Left renal pelvis (tissue), 4 donors: Measurements from ENCODE around the gene TBP. TPM values are rescaled to one million over a fixed set of nuclear protein-coding genes. Genes with fewer than 3 reads are reported as not detected.
"Not testable (repeated sequence)": the region's sequence is repeated elsewhere in the genome, so short reads cannot be mapped to it uniquely, and the experiment has no call there.

Experiments used
- DNase-seq, 4 donors: peaks; one replicate each; pipeline ENCODE4 v3.0.0-alpha.2; 2013; ENCODE audit warnings: low read depth in 4 of 4, low spot score in 3 of 4
- polyA plus RNA-seq, 4 donors: library from polyadenylated mRNA; unstranded; fragments of 120-200 nt; gene quantifications; one replicate each; pipeline ENCODE4 v1.2.1, GENCODE V29; 2013; ENCODE audit not compliant: insufficient read length in 4 of 4

The TBP gene
- polyA plus RNA-seq = 10 to 100 TPM; 20.8 to 27.4 (median 22.1) TPM

DNA sequence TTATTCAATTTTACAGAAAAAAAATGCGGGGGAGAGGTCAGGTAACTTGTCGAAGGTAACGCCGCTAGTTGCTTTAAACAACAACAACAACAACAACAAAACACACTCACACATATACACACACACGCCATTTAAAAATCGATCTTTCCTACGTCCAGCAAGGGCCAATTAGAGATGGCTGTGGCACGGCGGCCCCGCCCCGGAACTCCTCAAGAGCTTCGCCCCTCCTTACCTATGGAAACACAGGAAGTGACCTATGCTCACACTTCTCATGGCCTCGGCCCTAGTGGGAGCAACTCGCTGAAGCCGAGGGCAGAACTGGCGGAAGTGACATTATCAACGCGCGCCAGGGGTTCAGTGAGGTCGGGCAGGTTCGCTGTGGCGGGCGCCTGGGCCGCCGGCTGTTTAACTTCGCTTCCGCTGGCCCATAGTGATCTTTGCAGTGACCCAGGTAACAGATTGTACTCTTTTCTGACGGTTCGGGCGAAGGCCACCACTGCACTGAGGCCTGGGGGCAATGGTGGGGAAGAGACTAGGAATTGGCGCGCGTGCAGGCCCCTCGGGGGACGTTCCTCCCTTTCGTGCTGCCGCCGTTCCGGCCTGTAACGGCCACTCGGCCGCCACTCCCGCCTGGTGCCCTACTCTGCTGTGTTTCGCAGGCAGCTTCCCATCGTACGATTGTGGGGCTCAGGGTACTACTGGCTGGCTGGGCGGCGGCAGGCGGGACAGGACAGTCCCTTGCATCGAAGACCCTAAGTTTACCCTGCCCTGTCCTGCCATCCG, at the start of gene TBP:
Gene TBP (plus strand): TSS at position 357 of the 783 bp plus-strand sequence. CDS start 2,661 bp downstream, outside the sequence.
- peak; percentile 92 to 98 (median 96) for DNase-seq

DNA sequence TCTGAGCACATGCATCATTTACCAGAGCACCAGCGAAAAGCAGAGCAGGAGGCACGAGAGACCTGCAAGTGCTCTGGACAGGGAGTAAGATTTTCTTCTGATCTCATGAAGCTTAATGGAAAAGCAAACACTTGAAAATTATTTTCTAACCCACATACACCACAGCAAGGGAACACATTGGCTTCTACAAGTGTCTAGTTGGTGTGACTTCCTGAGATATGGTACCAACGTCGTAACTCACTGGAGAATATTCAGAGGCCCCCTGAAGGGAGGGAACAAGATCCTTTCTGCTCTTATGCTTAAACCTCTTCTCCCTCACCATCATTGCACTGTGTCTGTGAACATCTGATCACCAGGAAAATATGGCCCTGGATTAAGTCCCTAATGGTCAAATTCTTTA, 49.7 kb upstream of the TBP start:
- DNase-seq = no peak

DNA sequence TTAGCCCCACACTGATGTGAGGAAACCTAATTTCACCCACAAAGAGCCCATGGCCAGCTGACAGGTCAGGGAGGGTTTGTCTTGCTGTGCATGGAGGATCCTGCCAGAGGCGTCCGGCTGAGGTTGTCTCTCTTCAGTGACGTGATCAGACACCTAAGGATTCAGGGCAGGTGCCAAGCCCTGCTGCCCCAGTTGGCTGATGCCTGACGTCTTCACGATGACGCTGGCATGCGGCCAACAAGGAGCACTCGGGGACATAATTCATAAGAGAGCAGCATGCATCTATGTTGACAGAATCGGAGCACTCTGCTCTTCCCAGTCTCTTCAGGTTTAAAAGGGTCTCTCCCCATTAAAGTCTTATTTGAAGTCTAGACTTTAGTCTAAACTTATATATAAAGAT, 48.9 kb upstream of the TBP start:
- no peak for DNase-seq

- DNase-seq = no peak
These were observed 47.7 kb upstream of the TBP start for GRCh38 chr6:170506446-170506845.

DNA sequence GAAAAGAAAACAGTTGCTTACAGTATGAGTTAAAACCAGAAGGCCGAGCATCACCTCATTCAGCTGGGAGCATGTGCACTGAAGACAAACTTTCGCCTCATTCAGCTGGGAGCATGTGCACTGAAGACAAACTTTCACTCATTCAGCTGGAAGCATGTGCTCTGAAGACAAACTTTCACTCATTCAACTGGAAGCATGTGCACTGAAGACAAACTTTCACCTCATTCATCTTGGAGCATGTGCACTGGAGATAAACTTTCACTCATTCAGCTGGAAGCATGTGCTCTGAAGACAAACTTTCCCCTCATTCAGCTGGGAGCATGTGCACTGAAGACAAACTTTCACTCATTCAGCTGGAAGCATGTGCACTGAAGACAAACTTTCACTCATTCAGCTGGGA, 46.4 kb upstream of the TBP start:
- DNase-seq = not testable (repeated sequence)

GRCh38 chr6:170508275-170508674, 45.9 kb upstream of the TBP start:
- DNase-seq = not testable (repeated sequence)

GRCh38 chr6:170508892-170509722, 45.1 kb upstream of the TBP start:
- not testable (repeated sequence) for DNase-seq

- no peak for DNase-seq
These were observed 44.5 kb upstream of the TBP start for GRCh38 chr6:170509723-170510018.

DNA sequence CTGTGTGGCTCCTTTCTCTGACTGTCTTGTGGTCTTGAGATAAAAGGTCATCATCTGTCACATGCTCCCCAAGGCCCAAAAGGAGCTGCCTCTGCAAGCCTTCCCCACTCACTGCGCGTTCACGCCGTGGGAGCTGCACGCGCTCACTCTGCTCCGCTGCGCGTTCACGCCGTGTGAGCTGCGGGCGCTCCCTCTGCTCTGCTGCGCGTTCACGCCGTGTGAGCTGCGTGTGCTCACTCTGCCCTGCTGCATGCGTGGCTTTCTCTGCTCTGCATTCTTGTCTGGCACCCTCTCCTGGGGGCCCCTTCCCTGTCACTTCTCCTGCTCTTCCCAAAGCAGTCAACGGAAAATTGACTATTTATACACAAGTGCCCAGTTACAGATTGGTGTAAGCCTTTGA, 43.5 kb upstream of the TBP start:
- no peak for DNase-seq

DNA sequence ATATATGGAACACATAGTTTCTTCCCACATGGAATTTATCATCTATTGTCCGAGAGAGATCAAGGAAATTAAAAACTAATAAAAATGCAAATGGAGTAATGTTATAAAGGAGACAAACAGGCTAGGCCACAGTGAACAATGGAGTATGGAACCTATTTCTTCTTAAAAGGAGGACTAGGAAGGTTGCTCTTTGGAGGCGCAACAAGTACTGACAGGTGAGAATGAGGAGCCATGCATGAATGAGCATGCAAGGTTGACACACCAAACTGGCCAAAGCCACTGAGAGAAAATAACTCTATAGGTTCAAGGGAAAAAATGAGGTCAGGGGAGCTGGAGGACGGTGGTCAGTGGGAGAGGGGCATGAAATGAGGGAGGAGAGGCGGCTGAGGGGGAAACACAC, 41.9 kb upstream of the TBP start:
- no peak for DNase-seq

- no peak for DNase-seq
These were observed 39.3 kb upstream of the TBP start for GRCh38 chr6:170514908-170515307.

DNA sequence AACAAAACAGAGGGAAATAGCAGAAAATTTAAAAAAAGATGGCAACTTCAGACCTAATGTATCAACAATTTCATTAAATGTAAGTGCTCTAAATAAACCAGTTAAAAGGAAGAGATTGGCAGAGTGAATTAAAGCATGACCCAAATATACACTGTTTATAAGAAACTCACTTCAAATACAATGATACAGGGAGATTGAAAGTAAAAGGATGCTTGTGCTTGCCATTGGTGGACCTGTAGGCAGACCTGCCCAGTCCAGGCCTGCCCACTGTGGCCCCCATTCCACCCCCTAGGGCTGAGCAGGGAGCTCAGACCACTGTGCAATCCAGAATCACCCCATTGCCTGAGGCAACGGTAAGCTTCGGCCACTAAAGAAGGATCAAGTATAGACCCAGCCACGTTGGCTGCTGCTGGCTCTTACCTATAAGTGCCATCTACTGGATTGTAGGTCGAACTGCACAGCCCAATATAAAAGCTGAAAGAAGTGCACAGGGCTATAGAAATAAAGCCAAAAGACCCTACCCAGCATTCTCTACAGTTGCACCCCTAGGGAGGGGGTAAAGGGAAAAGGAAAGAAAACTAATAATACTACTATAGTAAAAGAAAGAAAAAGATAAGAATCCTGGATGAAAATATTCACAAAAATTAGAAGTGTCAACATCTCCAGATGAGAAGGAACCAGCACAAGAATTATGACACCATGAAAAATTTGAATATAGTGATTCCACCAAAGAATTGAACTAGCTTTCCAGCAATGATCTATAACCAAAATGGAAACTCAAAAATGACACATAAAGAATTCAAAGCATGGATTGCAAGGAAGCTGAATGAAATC, 37.2 kb upstream of the TBP start:
- peak in 1 of 4 donors; percentile 11 for DNase-seq

DNA sequence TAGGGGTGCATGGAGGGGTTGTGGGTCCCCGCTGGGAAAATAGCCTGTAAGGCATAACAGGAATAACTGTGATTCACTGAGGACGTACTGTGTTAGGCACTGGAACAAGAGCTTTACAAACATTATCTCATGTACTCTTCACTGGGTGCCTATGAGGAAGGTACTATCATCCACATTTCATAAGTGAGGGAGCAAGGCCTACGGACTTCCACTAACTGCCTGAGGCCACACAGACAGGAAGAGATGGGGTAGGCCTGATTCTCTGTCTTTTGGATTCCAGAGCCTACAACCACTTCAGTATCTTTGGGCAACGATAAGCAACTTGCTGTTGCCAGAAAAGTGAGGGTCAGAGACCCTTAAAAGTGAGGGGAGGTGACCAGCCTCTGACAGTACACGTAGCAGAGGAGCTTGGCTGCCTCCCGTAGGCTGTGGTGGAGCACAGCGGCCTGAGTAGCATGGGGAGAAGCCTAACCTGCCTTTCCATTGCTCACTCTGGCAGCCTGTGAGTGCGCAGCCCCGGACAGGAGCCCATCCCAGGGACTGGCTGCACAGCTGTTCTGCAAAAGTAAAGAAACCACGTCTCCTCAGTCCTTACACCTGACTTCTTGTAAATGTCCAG, 31.5 kb upstream of the TBP start:
- DNase-seq = no peak

- no peak for DNase-seq
These were observed 30.7 kb upstream of the TBP start for GRCh38 chr6:170523256-170524171.

DNA sequence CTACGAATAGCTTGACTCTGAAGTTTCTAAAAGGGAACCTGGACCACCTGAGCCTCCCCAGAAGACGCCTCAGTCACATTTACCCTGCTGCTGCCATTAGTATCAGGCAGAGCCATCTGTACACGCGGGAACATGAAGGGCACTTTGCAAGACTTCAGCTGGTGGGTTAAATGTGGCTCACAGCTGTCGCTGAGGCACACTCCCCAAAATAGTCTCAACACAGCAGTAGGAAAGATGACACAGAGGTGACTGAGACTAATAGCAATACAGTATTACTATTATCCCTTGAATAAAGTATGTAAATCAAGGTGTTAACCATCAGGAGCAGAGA, 30.0 kb upstream of the TBP start:
- no peak for DNase-seq

GRCh38 chr6:170525795-170526194, 28.4 kb upstream of the TBP start:
- DNase-seq = no peak

- DNase-seq = not testable (repeated sequence)
These were observed 26.2 kb upstream of the TBP start for GRCh38 chr6:170527995-170528394.

DNA sequence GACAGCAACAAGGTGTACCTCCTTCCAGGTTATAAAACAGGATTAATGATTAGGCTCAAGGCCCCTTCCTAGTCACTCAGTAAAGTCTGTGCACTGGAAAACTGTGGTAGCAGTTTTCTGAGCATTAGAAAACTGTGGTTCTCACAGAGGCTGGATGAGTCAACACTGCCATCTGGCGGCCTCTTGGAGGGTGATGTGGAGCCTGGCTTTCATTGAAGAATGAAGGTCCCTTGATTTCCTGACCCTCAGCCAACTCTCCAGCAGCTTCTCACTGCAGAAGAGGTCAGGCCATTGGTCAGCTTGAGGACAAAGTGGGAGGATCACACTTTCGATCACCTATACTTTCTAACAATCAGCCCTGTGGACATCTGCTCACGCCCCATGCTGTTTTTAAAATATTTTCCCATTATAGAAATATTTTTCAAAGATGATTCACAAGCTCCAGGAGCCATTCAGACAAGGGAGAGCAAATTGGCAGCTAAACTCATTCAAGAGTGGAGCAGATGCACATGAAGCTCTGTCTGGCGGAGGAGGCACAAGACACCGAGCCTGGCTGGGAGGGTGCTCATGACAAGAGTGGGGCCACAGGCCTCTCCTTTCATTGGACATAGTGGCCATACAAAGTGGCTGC, 24.2 kb upstream of the TBP start:
- DNase-seq = peak; percentile 46 to 68 (median 62)

DNA sequence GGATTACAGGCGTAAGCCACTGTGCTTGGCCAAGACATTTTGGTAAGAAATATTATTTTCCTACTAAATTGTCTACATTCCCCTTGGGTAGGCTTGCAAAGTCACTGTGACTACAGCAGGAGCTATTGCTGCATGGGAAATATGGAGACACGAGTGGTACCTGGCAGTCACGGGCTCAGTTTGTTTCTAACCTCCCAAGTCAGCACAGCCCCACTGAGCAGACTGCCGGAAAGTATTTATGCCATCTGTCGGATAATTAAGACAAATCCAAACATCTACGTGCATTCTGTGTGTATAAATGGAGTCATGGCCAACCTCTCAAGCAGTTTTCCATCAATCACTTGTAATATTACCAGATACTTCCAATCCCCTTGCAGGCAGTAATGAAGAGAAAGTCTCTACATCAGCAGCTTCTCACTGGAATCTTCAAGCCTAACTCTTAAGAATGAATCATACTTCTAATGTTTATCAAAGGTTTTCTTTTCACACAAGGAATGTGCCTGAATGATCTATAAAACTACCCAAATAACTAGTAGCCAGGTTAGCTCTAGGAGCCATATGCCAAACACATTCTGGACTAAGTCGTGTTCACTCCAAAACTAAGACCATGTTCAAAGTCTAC, 21.2 kb upstream of the TBP start:
- no peak for DNase-seq
